SK-N-SH (cell line): ENCODE data around the gene IL17D. TPM values are rescaled to one million over a fixed set of nuclear protein-coding genes. Genes with fewer than 3 reads are reported as not detected.

Source experiments
- CTCF ChIA-PET: fragments of 300-600, 350-600 bp; formaldehyde crosslinking; extraction: SDS; loops from one replicate; lab custom pipeline; 2021; lab: Yijun Ruan, JAX
- POLR2A ChIA-PET: fragments of 350-600 bp; sonication (Branson Sonifier 250); formaldehyde crosslinking; extraction: SDS; loops from one replicate; lab custom pipeline; 2020; ENCODE audit warnings: antibody characterized with exemption, inconsistent platforms; lab: Yijun Ruan, JAX
- DNase-seq: peaks from one replicate; pipeline ENCODE4 v3.0.0; 2012
- H2AFZ ChIP-seq: fragments of 200-600 bp; sonication (generic); 2 replicates; pipeline ENCODE4 v1.8.1; 2016; ENCODE audit warnings: antibody characterized with exemption, mild to moderate bottlenecking, low read depth
- H3F3A ChIP-seq: fragments of 200-600 bp; sonication (generic); replicated peaks from 2 replicates; pipeline ENCODE3; 2016; ENCODE audit warnings: antibody characterized with exemption, mild to moderate bottlenecking; ENCODE audit not compliant: insufficient read depth
- H3K27ac ChIP-seq, 2 experiments: fragments of 200-500 bp in 1 of 2; fragments of 200-600 bp in 1 of 2; sonication (Bioruptor generic) in 1 of 2; sonication (generic), shearing (Covaris generic) in 1 of 2; 2 replicates each; pipeline versions ENCODE4 v1.5.1 to v1.6.1; 2014 to 2016; ENCODE audit warnings: low read depth in 2 of 2, inconsistent platforms in 1 of 2, low read length in 1 of 2, mild to moderate bottlenecking in 1 of 2, mixed read lengths in 1 of 2
- H3K27me3 ChIP-seq: fragments of 200-600 bp; sonication (generic), shearing (Covaris generic); 2 replicates; pipeline ENCODE4 v1.6.1; 2016; ENCODE audit warnings: mixed run types; ENCODE audit not compliant: insufficient read depth
- H3K36me3 ChIP-seq, 2 experiments: fragments of 200-500 bp in 1 of 2; fragments of 200-600 bp in 1 of 2; sonication (Bioruptor generic) in 1 of 2; sonication (generic) in 1 of 2; replicated peaks in 1 of 2; 2 replicates each; pipeline versions ENCODE3 to v1.5.1; 2014 to 2016; ENCODE audit warnings: low read length in 1 of 2, mild to moderate bottlenecking in 1 of 2; ENCODE audit not compliant: insufficient read depth in 2 of 2, control insufficient read depth in 1 of 2
- H3K4me1 ChIP-seq, 2 experiments: fragments of 200-500 bp in 1 of 2; fragments of 200-600 bp in 1 of 2; sonication (Bioruptor generic) in 1 of 2; sonication (generic), shearing (Covaris generic) in 1 of 2; 2 replicates each; pipeline versions ENCODE4 v1.5.1 to v1.6.1; 2014 to 2016; ENCODE audit warnings: low read depth in 1 of 2, low read length in 1 of 2, mixed run types in 1 of 2; ENCODE audit not compliant: insufficient read depth in 2 of 2, control insufficient read depth in 1 of 2
- H3K4me2 ChIP-seq: fragments of 200-600 bp; sonication (generic), shearing (Covaris generic); 2 replicates; pipeline ENCODE4 v1.6.1; 2017; ENCODE audit warnings: mixed run types
- H3K4me3 ChIP-seq, 2 experiments: fragments of 200-500 bp in 1 of 2; fragments of 200-600 bp in 1 of 2; sonication (Bioruptor generic) in 1 of 2; sonication (generic), shearing (Covaris generic) in 1 of 2; 2 replicates each; pipeline versions ENCODE4 v1.5.1 to v1.8.1; 2014 to 2016; ENCODE audit warnings: low read depth in 2 of 2, inconsistent platforms in 1 of 2, low read length in 1 of 2, mild to moderate bottlenecking in 1 of 2, mixed read lengths in 1 of 2, moderate library complexity in 1 of 2
- H3K79me2 ChIP-seq: fragments of 200-600 bp; sonication (generic); 2 replicates; pipeline ENCODE4 v1.8.1; 2017; ENCODE audit warnings: mild to moderate bottlenecking; ENCODE audit not compliant: insufficient read depth
- H3K9ac ChIP-seq: fragments of 200-600 bp; sonication (generic); 2 replicates; pipeline ENCODE4 v1.6.1; 2017; ENCODE audit warnings: mixed run types
- H3K9me2 ChIP-seq: fragments of 200-600 bp; sonication (generic); 2 replicates; pipeline ENCODE4 v1.6.1; 2017; ENCODE audit warnings: mixed run types
- H3K9me3 ChIP-seq: fragments of 200-600 bp; sonication (generic); 2 replicates; pipeline ENCODE4 v1.6.1; 2017; ENCODE audit warnings: mixed run types, mild to moderate bottlenecking, moderate library complexity
- H4K20me1 ChIP-seq: fragments of 200-600 bp; sonication (generic); 2 replicates; pipeline ENCODE4 v1.6.1; 2017; ENCODE audit warnings: mild to moderate bottlenecking, mixed run types; ENCODE audit not compliant: insufficient read depth
- FOXM1 ChIP-seq: IDR thresholded peaks from 2 replicates; pipeline ENCODE4 v1.4.0; 2012; ENCODE audit warnings: low read depth, mild to moderate bottlenecking
- GABPA ChIP-seq: IDR thresholded peaks from 2 replicates; pipeline ENCODE4 v1.4.0; 2012; ENCODE audit warnings: low read depth, mild to moderate bottlenecking
- JUND ChIP-seq: IDR thresholded peaks from 2 replicates; pipeline ENCODE4 v1.4.0; 2012
- MXI1 ChIP-seq: IDR thresholded peaks from 2 replicates; pipeline ENCODE4 v1.6.1; 2012; ENCODE audit warnings: mild to moderate bottlenecking, low read depth, low read length, improper control_type of control experiment
- RCOR1 ChIP-seq: fragments of 150-350 bp; IDR thresholded peaks from 2 replicates; pipeline ENCODE4 v1.6.1; 2017; ENCODE audit warnings: antibody characterized with exemption, low read length
- SMC3 ChIP-seq: IDR thresholded peaks from 2 replicates; pipeline ENCODE4 v1.6.1; 2012; ENCODE audit warnings: low read depth, low read length, improper control_type of control experiment
- TEAD4 ChIP-seq: IDR thresholded peaks from 2 replicates; pipeline ENCODE4 v1.4.0; 2012; ENCODE audit warnings: mild to moderate bottlenecking, borderline replicate concordance; ENCODE audit not compliant: insufficient read depth
- YY1 ChIP-seq: IDR thresholded peaks from 2 replicates; pipeline ENCODE4 v1.4.0; 2012; ENCODE audit warnings: low read depth, mild to moderate bottlenecking
- WGBS: methylation state at CpG from one replicate; pipeline ENCODE4 v1.1.6; 2017; ENCODE audit warnings: low lambda C conversion rate; 5-methylcytosine and 5-hydroxymethylcytosine counted together
- polyA plus RNA-seq, 3 experiments: library from polyadenylated mRNA; depleted of rRNA; stranded (reverse); fragments of >200 nt; gene quantifications; 2 replicates each; pipeline ENCODE4 v1.2.3, GENCODE V29; 2012
- TF ChIP-seq, protein P1 (sequence below): IDR thresholded peaks from 2 replicates; pipeline ENCODE4 v1.4.0; 2012; ENCODE audit warnings: low read depth, borderline replicate concordance

The IL17D gene
- polyA plus RNA-seq, 1 of the 3 experiments (the other 2 are of a cell fraction) = 2.3 TPM

DNA sequence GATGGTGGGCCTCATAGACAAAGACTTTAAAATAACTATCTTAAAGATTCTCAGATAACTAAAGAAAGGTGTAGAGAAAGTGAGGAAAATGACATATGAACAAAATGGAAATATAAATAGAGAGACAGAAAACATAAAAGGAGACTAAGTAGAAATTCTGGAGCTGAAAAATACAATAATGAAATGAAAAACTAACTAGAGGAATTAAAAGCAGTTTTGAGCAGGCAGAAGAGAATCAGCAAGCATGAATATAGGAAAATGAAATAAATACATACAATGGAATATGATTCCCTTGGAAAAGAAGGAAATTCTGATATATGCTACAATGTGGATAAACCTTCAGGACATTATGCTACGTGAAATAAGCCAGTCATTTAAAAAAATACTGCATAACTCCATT, 66.3 kb downstream of the IL17D start:
- no peaks in the 10 kb centered on the region for H3K9me2 ChIP-seq
- H3K36me3 ChIP-seq = peaks cover 0 to 26% of the 10 kb centered on the region in 2 experiments
- no peaks in the 10 kb centered on the region for H4K20me1 ChIP-seq
- POLR2A ChIA-PET = no interaction called here
- no peak overlapping the region for H3K4me2 ChIP-seq
- H3K4me3 ChIP-seq = no peak overlapping the region
- no peak overlapping the region for H3K27ac ChIP-seq
- H2AFZ ChIP-seq = no peak overlapping the region
- 100% methylated on average over 1 of the region's 1 CpG for WGBS
- H3K27me3 ChIP-seq = no peaks in the 10 kb centered on the region
- no peak for TF ChIP-seq GABPA
- no peak for TF ChIP-seq RCOR1
- TF ChIP-seq, protein P1, sequence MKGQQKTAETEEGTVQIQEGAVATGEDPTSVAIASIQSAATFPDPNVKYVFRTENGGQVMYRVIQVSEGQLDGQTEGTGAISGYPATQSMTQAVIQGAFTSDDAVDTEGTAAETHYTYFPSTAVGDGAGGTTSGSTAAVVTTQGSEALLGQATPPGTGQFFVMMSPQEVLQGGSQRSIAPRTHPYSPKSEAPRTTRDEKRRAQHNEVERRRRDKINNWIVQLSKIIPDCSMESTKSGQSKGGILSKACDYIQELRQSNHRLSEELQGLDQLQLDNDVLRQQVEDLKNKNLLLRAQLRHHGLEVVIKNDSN = no peak
- no peak for TF ChIP-seq MXI1
- no peak for TF ChIP-seq JUND
- no peak for TF ChIP-seq SMC3
- no peak for TF ChIP-seq FOXM1
- TF ChIP-seq YY1 = no peak
- no peak for TF ChIP-seq TEAD4
- H3K79me2 ChIP-seq = no peaks in the 10 kb centered on the region; the same call in none of the 2 replicates
- no peaks in the 10 kb centered on the region for H3F3A ChIP-seq
- no peak for DNase-seq
- no peak overlapping the region for H3K9ac ChIP-seq
- H3K9me3 ChIP-seq = peaks cover 9% of the 10 kb centered on the region; the same call in 1 of the 2 replicates
- CTCF ChIA-PET = no interaction called here
- peaks cover 0 to 9% of the 10 kb centered on the region in 2 experiments; a peak in 2 of 4 replicates for H3K4me1 ChIP-seq

Other genes with a start within 250 kb of the IL17D start
- 34.8 and 35.6 TPM in 2 replicates for gene CRYL1, start 177.8 kb upstream of the IL17D start, polyA plus RNA-seq (2012; rRNA removed)
- gene IFT88, start 136.5 kb upstream of the IL17D start, polyA plus RNA-seq (2012; rRNA removed) = 6.2 and 7.2 TPM in 2 replicates
- 4.2 and 5.3 TPM in 2 replicates for gene EEF1AKMT1, start 70.3 kb downstream of the IL17D start, polyA plus RNA-seq (2012; rRNA removed)
- 4.2 and 5.2 TPM in 2 replicates for gene XPO4, start 199.0 kb downstream of the IL17D start, polyA plus RNA-seq (2012; rRNA removed)